ENCODE results near the gene ATOH8. TPM values are rescaled to one million over a fixed set of nuclear protein-coding genes. Genes with fewer than 3 reads are reported as not detected.

The ATOH8 gene
- total RNA-seq, 1 experiment from 2014 or later = 0.20 TPM

GRCh38 chr2:85756822-85757435 is 3.1 kb downstream of the ATOH8 start:
- no peak overlapping the region for H2BK20ac ChIP-seq (ENCODE audit: low read depth, low read length, poor library complexity, severe bottlenecking)

More at GRCh38 chr2:85756822-85757435, 3.1 kb downstream of the ATOH8 start:
- Histone ChIP-seq H3K14ac (ENCODE audit: insufficient read depth, low read length) (no peak overlapping the region; the same call in 1 of the 2 replicates), H2AK5ac (ENCODE audit: insufficient read length, low read length) (no peak overlapping the region), H3K27ac (ENCODE audit: insufficient read length, low read depth, low read length) (no peak overlapping the region), H3T11ph (ENCODE audit: low read length) (no peak overlapping the region), H3K4me2 (ENCODE audit: insufficient read depth, insufficient read length, low read length) (no peak overlapping the region), H4K20me1 (ENCODE audit: control insufficient read depth, insufficient read depth, insufficient read length) (no peaks in the 10 kb centered on the region), H2BK120ac (ENCODE audit: low read depth, low read length, poor library complexity, severe bottlenecking) (no peak overlapping the region), H3K23me2 (ENCODE audit: insufficient read length, low read depth, low read length, poor library complexity, severe bottlenecking) (peaks cover 21% of the 10 kb centered on the region), H3K79me2 (ENCODE audit: insufficient read depth, low read length) (no peaks in the 10 kb centered on the region), H4K5ac (ENCODE audit: insufficient read length, low read depth, low read length) (no peak overlapping the region), H3K4ac (ENCODE audit: low read depth, low read length) (no peak overlapping the region), H3K23ac (ENCODE audit: insufficient read length, low read depth, low read length) (no peak overlapping the region), H2BK12ac (ENCODE audit: insufficient read length, low read depth, low read length) (no peak overlapping the region), H3K56ac (ENCODE audit: insufficient read length, low read depth, low read length) (no peak overlapping the region), H3K18ac (ENCODE audit: insufficient read length, low read depth, low read length) (no peak overlapping the region), H3K79me1 (ENCODE audit: insufficient read depth, low read depth, low read length, poor library complexity, severe bottlenecking) (no peaks in the 10 kb centered on the region), H3K9me3 (ENCODE audit: control insufficient read depth, low read depth, low read length) (no peaks in the 10 kb centered on the region), H3K27me3 (ENCODE audit: insufficient read depth, low read length) (peaks cover 42% of the 10 kb centered on the region), H3K9ac (ENCODE audit: extremely low read depth, insufficient read length, low read length) (no peak overlapping the region), H2BK5ac (ENCODE audit: insufficient read length, low read length) (no peak overlapping the region), H4K91ac (ENCODE audit: insufficient read length, low read depth, low read length) (no peak overlapping the region), H4K8ac (replicated peaks; ENCODE audit: insufficient read length, low read depth, low read length) (no peak overlapping the region), H2BK15ac (ENCODE audit: low read depth, low read length) (no peak overlapping the region), H2AFZ (ENCODE audit: low read length) (no peak overlapping the region), H3K4me1 (ENCODE audit: insufficient read depth, low read length) (no peaks in the 10 kb centered on the region)
- no peak for DNase-seq
- peaks cover 90% of the 10 kb centered on the region for H3K27me3 Mint-ChIP-seq (ENCODE audit: low read depth)
- no peak overlapping the region for H3K4me3 Mint-ChIP-seq
- no peaks in the 10 kb centered on the region for H3K36me3 Mint-ChIP-seq (ENCODE audit: insufficient read depth in 1 of 3, low read depth in 3 of 3)
- no peak overlapping the region for H3K27ac Mint-ChIP-seq
- H3K4me1 Mint-ChIP-seq = peaks cover 8 to 13% of the 10 kb centered on the region in 2 experiments
- WGBS (ENCODE audit: extremely low coverage, insufficient read length, low lambda C conversion rate) = no CpG with 5 or more reads among the region's 9 CpGs
- H3K9me3 Mint-ChIP-seq = no peaks in the 10 kb centered on the region
- TF ChIP-seq, protein P1, sequence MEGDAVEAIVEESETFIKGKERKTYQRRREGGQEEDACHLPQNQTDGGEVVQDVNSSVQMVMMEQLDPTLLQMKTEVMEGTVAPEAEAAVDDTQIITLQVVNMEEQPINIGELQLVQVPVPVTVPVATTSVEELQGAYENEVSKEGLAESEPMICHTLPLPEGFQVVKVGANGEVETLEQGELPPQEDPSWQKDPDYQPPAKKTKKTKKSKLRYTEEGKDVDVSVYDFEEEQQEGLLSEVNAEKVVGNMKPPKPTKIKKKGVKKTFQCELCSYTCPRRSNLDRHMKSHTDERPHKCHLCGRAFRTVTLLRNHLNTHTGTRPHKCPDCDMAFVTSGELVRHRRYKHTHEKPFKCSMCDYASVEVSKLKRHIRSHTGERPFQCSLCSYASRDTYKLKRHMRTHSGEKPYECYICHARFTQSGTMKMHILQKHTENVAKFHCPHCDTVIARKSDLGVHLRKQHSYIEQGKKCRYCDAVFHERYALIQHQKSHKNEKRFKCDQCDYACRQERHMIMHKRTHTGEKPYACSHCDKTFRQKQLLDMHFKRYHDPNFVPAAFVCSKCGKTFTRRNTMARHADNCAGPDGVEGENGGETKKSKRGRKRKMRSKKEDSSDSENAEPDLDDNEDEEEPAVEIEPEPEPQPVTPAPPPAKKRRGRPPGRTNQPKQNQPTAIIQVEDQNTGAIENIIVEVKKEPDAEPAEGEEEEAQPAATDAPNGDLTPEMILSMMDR (conservative IDR thresholded peaks at IDR 0.05) = no peak
